Naive thymus-derived CD4-positive, alpha-beta T cell (primary cell): Measurements from ENCODE around the gene CPEB3. TPM values are rescaled to one million over a fixed set of nuclear protein-coding genes. Genes with fewer than 3 reads are reported as not detected.

Source experiments
- ATAC-seq: fragments of 150-1000 bp; cut with Tn5 transposase; 2 replicates; pipeline ENCODE4 v1.10.0; 2021; ENCODE audit warnings: mild to moderate bottlenecking, moderate library complexity
- CTCF ChIA-PET: fragments of 350-600 bp; sonication (Branson Sonifier 250); formaldehyde crosslinking; loops from one replicate; lab custom pipeline; 2021; ENCODE audit warnings: antibody characterized with exemption; lab: Charles Lee
- POLR2A ChIA-PET: fragments of 350-600 bp; sonication (Branson Sonifier 250); formaldehyde crosslinking; loops from one replicate; lab custom pipeline; 2021; ENCODE audit warnings: antibody characterized with exemption, inconsistent platforms; lab: Charles Lee
- DNase-seq, 9 donors: peaks; one replicate each; pipeline versions ENCODE4 v3.0.0 to v3.0.0-alpha.2; 2020 to 2022; ENCODE audit warnings: mixed read lengths in 1 of 9
- H3K27ac ChIP-seq: one replicate; pipeline ENCODE4 v1.7.0; 2013; ENCODE audit warnings: mild to moderate bottlenecking, low read depth, low read length, moderate library complexity
- H3K27me3 ChIP-seq, 2 donors: one replicate each; pipeline ENCODE4 v1.7.0; 2013; ENCODE audit warnings: low read length in 2 of 2, mild to moderate bottlenecking in 2 of 2, moderate library complexity in 2 of 2; ENCODE audit not compliant: control insufficient read depth in 2 of 2, insufficient read depth in 2 of 2
- H3K36me3 ChIP-seq, 3 experiments: 1 replicate in 2 of 3; 2 replicates in 1 of 3; pipeline ENCODE4 v1.7.0; 2013; ENCODE audit warnings: low read length in 3 of 3, mild to moderate bottlenecking in 3 of 3, moderate library complexity in 1 of 3; ENCODE audit not compliant: insufficient read depth in 3 of 3, control insufficient read depth in 2 of 3
- H3K4me1 ChIP-seq, 2 donors: one replicate each; pipeline ENCODE4 v1.7.0; 2013; ENCODE audit warnings: low read length in 2 of 2, mild to moderate bottlenecking in 2 of 2, moderate library complexity in 1 of 2; ENCODE audit not compliant: control insufficient read depth in 2 of 2, insufficient read depth in 2 of 2
- H3K4me3 ChIP-seq: 2 replicates; pipeline ENCODE4 v1.7.0; 2013; ENCODE audit warnings: mild to moderate bottlenecking, low read length
- H3K9me3 ChIP-seq, 3 experiments: 1 replicate in 2 of 3; 2 replicates in 1 of 3; pipeline ENCODE4 v1.7.0; 2013; ENCODE audit warnings: low read length in 3 of 3; ENCODE audit not compliant: control insufficient read depth in 2 of 3
- H3K27ac Mint-ChIP-seq, 9 donors: one replicate each; pipeline ENCODE4 v1.8.0; 2020 to 2022; ENCODE audit warnings: mixed read lengths in 9 of 9, mild to moderate bottlenecking in 8 of 9, moderate library complexity in 5 of 9, inconsistent platforms in 2 of 9
- H3K27me3 Mint-ChIP-seq, 5 donors: one replicate each; pipeline ENCODE4 v1.8.0; 2021 to 2022; ENCODE audit warnings: mixed read lengths in 5 of 5, mild to moderate bottlenecking in 1 of 5
- H3K36me3 Mint-ChIP-seq, 5 donors: one replicate each; pipeline ENCODE4 v1.8.0; 2020 to 2022; ENCODE audit warnings: mixed read lengths in 5 of 5, mild to moderate bottlenecking in 3 of 5, inconsistent platforms in 1 of 5
- H3K4me1 Mint-ChIP-seq, 7 donors: one replicate each; pipeline ENCODE4 v1.8.0; 2020 to 2022; ENCODE audit warnings: mixed read lengths in 7 of 7, mild to moderate bottlenecking in 3 of 7, inconsistent platforms in 1 of 7
- H3K4me3 Mint-ChIP-seq, 10 donors: one replicate each; pipeline ENCODE4 v1.8.0; 2020 to 2022; ENCODE audit warnings: mild to moderate bottlenecking in 10 of 10, mixed read lengths in 10 of 10, moderate library complexity in 6 of 10, inconsistent platforms in 2 of 10
- H3K9me3 Mint-ChIP-seq, 11 donors: one replicate each; pipeline ENCODE4 v1.8.0; 2020 to 2022; ENCODE audit warnings: mixed read lengths in 11 of 11, mild to moderate bottlenecking in 4 of 11, inconsistent platforms in 1 of 11, moderate library complexity in 1 of 11
- intact Hi-C, 2 donors: fragments of 100-400 bp; cut with micrococcal nuclease; formaldehyde crosslinking; loops; one replicate each; pipeline ENCODE4 v1.15.1; 2023
- polyA plus RNA-seq, 2 donors: library from polyadenylated mRNA; unstranded; fragments of 300-500 nt; fragmentation: Illumina TruSeq; gene quantifications; one replicate each; pipeline ENCODE4 v1.2.3, GENCODE V29; 2021
- total RNA-seq, 6 experiments: library from RNA in 5 of 6; stranded (reverse) in 5 of 6; gene quantifications; 1 replicate in 5 of 6; 2 replicates in 1 of 6; pipeline ENCODE4 v1.2.3 and lab custom pipeline; 2021 to 2026

The CPEB3 gene
- total and polyA plus RNA-seq, 7 experiments from 2014 or later, result 0.74 to 3.3 (median 2.1) TPM

- peak overlapping the region in 2 of 9 donors; percentile 14 to 49 for H3K27ac Mint-ChIP-seq
- H3K27me3 ChIP-seq, result no peaks in the 10 kb centered on the region
- no peak overlapping the region for H3K27ac ChIP-seq
- POLR2A ChIA-PET, result no interaction called here
- no peak for ATAC-seq
- no peaks in the 10 kb centered on the region for H3K9me3 ChIP-seq
- peaks cover 9 to 44% (median 38%) of the 10 kb centered on the region in 5 donors for H3K36me3 Mint-ChIP-seq
- peaks cover 0 to 4% of the 10 kb centered on the region in 2 donors for H3K4me1 ChIP-seq
- H3K36me3 ChIP-seq, result peaks cover 0 to 40% (median 15%) of the 10 kb centered on the region in 3 experiments
- H3K27me3 Mint-ChIP-seq, result no peaks in the 10 kb centered on the region
- H3K4me1 Mint-ChIP-seq, result peaks cover 0 to 19% (median 5%) of the 10 kb centered on the region in 7 donors
- intact Hi-C loops, result no loop called here
- H3K4me3 ChIP-seq, result no peak overlapping the region
- no peak for DNase-seq
- CTCF ChIA-PET, result interaction anchor here (0.7 kb wide), 1 partner anchor 40 kb away, joined by 3 read pairs; no protein-coding TSS in a partner anchor
- no peak overlapping the region for H3K4me3 Mint-ChIP-seq
- no peaks in the 10 kb centered on the region for H3K9me3 Mint-ChIP-seq
These were observed 280.7 kb downstream of the CPEB3 start for GRCh38 chr10:92010047-92010735.

GRCh38 chr10:92009445-92009844, 281.4 kb downstream of the CPEB3 start:
- H3K36me3 Mint-ChIP-seq, result peaks cover 9 to 50% (median 44%) of the 10 kb centered on the region in 5 donors
- H3K4me1 ChIP-seq, result peaks cover 0 to 4% of the 10 kb centered on the region in 2 donors

GRCh38 chr10:92005978-92006377, 284.9 kb downstream of the CPEB3 start:
- DNase-seq, result no peak
- H3K27me3 Mint-ChIP-seq, result no peaks in the 10 kb centered on the region
- no peaks in the 10 kb centered on the region for H3K9me3 ChIP-seq
- intact Hi-C loops, result no loop called here
- peaks cover 0 to 23% (median 0%) of the 10 kb centered on the region in 3 experiments for H3K36me3 ChIP-seq
- ChIA-PET CTCF (no interaction called here), POLR2A (no interaction called here)
- H3K9me3 Mint-ChIP-seq, result peaks cover 0 to 6% (median 0%) of the 10 kb centered on the region in 11 donors
- no peak overlapping the region for H3K27ac ChIP-seq
- no peaks in the 10 kb centered on the region for H3K27me3 ChIP-seq
- H3K36me3 Mint-ChIP-seq, result peaks cover 12 to 56% (median 50%) of the 10 kb centered on the region in 5 donors
- H3K27ac Mint-ChIP-seq, result peak overlapping the region in 1 of 9 donors; percentile 21
- H3K4me3 Mint-ChIP-seq, result no peak overlapping the region
- peaks cover 0 to 17% (median 5%) of the 10 kb centered on the region in 7 donors for H3K4me1 Mint-ChIP-seq
- peaks cover 0 to 4% of the 10 kb centered on the region in 2 donors for H3K4me1 ChIP-seq
- H3K4me3 ChIP-seq, result no peak overlapping the region
- no peak for ATAC-seq

More at GRCh38 chr10:92009445-92009844, 281.4 kb downstream of the CPEB3 start:
- Mint-ChIP-seq H3K9me3 (no peaks in the 10 kb centered on the region), H3K4me3 (no peak overlapping the region), H3K27ac (no peak overlapping the region), H3K4me1 (peaks cover 0 to 19% (median 5%) of the 10 kb centered on the region in 7 donors), H3K27me3 (no peaks in the 10 kb centered on the region)
- Histone ChIP-seq H3K36me3 (peaks cover 0 to 32% (median 9%) of the 10 kb centered on the region in 3 experiments), H3K4me3 (no peak overlapping the region), H3K27me3 (no peaks in the 10 kb centered on the region), H3K9me3 (no peaks in the 10 kb centered on the region), H3K27ac (no peak overlapping the region)
- POLR2A ChIA-PET, result no interaction called here
- DNase-seq (no peak), ATAC-seq (no peak)
- intact Hi-C loops, result no loop called here
- CTCF ChIA-PET, result no interaction called here

- intact Hi-C loops, result no loop called here
- DNase-seq (no peak), ATAC-seq (no peak)
- H3K4me1 ChIP-seq, result no peaks in the 10 kb centered on the region
- no peak overlapping the region for H3K27ac Mint-ChIP-seq
- no peaks in the 10 kb centered on the region for H3K27me3 ChIP-seq
- no peak overlapping the region for H3K4me3 Mint-ChIP-seq
- H3K36me3 Mint-ChIP-seq, result peaks cover 7 to 64% (median 48%) of the 10 kb centered on the region in 5 donors
- POLR2A ChIA-PET, result no interaction called here
- H3K36me3 ChIP-seq, result peaks cover 0 to 5% (median 0%) of the 10 kb centered on the region in 3 experiments
- H3K27ac ChIP-seq, result no peak overlapping the region
- no peaks in the 10 kb centered on the region for H3K27me3 Mint-ChIP-seq
- peaks cover 0 to 2% (median 0%) of the 10 kb centered on the region in 7 donors for H3K4me1 Mint-ChIP-seq
- CTCF ChIA-PET, result no interaction called here
- H3K9me3 ChIP-seq, result no peaks in the 10 kb centered on the region
- H3K9me3 Mint-ChIP-seq, result peaks cover 0 to 10% (median 0%) of the 10 kb centered on the region in 11 donors
- H3K4me3 ChIP-seq, result no peak overlapping the region
These were observed 287.6 kb downstream of the CPEB3 start for GRCh38 chr10:92003258-92003657.

- no peak overlapping the region for H3K4me3 Mint-ChIP-seq
- H3K36me3 Mint-ChIP-seq, result peaks cover 10 to 76% (median 56%) of the 10 kb centered on the region in 5 donors
- Histone ChIP-seq H3K27ac (no peak overlapping the region), H3K27me3 (no peaks in the 10 kb centered on the region), H3K4me3 (no peak overlapping the region), H3K36me3 (peaks cover 0 to 9% (median 5%) of the 10 kb centered on the region in 3 experiments), H3K4me1 (no peaks in the 10 kb centered on the region), H3K9me3 (no peaks in the 10 kb centered on the region)
- ChIA-PET POLR2A (no interaction called here), CTCF (no interaction called here)
- ATAC-seq, result no peak
- no peak overlapping the region for H3K27ac Mint-ChIP-seq
- H3K27me3 Mint-ChIP-seq, result no peaks in the 10 kb centered on the region
- intact Hi-C loops, result no loop called here
- peaks cover 0 to 11% (median 0%) of the 10 kb centered on the region in 11 donors for H3K9me3 Mint-ChIP-seq
- peaks cover 0 to 2% (median 0%) of the 10 kb centered on the region in 7 donors for H3K4me1 Mint-ChIP-seq
- no peak for DNase-seq
These were observed 288.9 kb downstream of the CPEB3 start for GRCh38 chr10:92001995-92002394.

GRCh38 chr10:92001581-92001980, 289.3 kb downstream of the CPEB3 start:
- Mint-ChIP-seq H3K9me3 (peaks cover 0 to 11% (median 0%) of the 10 kb centered on the region in 11 donors), H3K4me3 (no peak overlapping the region), H3K4me1 (peaks cover 0 to 2% (median 0%) of the 10 kb centered on the region in 7 donors), H3K27me3 (no peaks in the 10 kb centered on the region), H3K36me3 (peaks cover 10 to 80% (median 57%) of the 10 kb centered on the region in 5 donors), H3K27ac (no peak overlapping the region)
- H3K9me3 ChIP-seq, result no peaks in the 10 kb centered on the region
- H3K36me3 ChIP-seq, result peaks cover 0 to 9% (median 5%) of the 10 kb centered on the region in 3 experiments
- DNase-seq (no peak), ATAC-seq (no peak)
- H3K27me3 ChIP-seq, result no peaks in the 10 kb centered on the region
- ChIA-PET CTCF (no interaction called here), POLR2A (no interaction called here)
- intact Hi-C loops, result no loop called here
- no peak overlapping the region for H3K27ac ChIP-seq
- H3K4me3 ChIP-seq, result no peak overlapping the region
- H3K4me1 ChIP-seq, result no peaks in the 10 kb centered on the region
